HepG2 (cell line): ENCODE results near the gene ZBTB7B. TPM values are rescaled to one million over a fixed set of nuclear protein-coding genes. Genes with fewer than 3 reads are reported as not detected.

Experiments used
- BORCS8-MEF2B ChIP-seq: sonication (generic); formaldehyde crosslinking; IDR thresholded peaks from 2 replicates; pipeline ENCODE4 v1.8.0; 2022; ENCODE audit warnings: mild to moderate bottlenecking, missing genetic modification reagents
- CEBPG ChIP-seq: IDR thresholded peaks from 2 replicates; pipeline ENCODE4 v1.6.1; 2016
- GATAD1 ChIP-seq: IDR thresholded peaks from 2 replicates; pipeline ENCODE4 v1.6.1; 2016; ENCODE audit warnings: missing genetic modification reagents, missing compliant biosample characterization
- IKZF1 ChIP-seq: fragments of 450-650 bp; IDR thresholded peaks from 2 replicates; pipeline ENCODE4 v1.7.1; 2016
- IKZF5 ChIP-seq: IDR thresholded peaks from 2 replicates; pipeline ENCODE4 v1.6.1; 2018; ENCODE audit warnings: missing genetic modification reagents, mild to moderate bottlenecking, missing compliant biosample characterization
- KAT8 ChIP-seq: IDR thresholded peaks from 2 replicates; pipeline ENCODE4 v1.6.1; 2016; ENCODE audit warnings: missing genetic modification reagents, missing compliant biosample characterization
- KLF11 ChIP-seq: IDR thresholded peaks from 2 replicates; pipeline ENCODE4 v1.6.1; 2016; ENCODE audit warnings: missing compliant biosample characterization
- LCORL ChIP-seq, 2 experiments: fragments of 450-650 bp in 1 of 2; sonication (generic) in 1 of 2; formaldehyde crosslinking in 1 of 2; IDR thresholded peaks; 2 replicates each; pipeline versions ENCODE4 v1.5.0 to v1.6.1; 2017 to 2020; ENCODE audit warnings: antibody characterized with exemption in 1 of 2, missing genetic modification reagents in 1 of 2
- MEIS2 ChIP-seq: sonication (generic); formaldehyde crosslinking; IDR thresholded peaks from 2 replicates; pipeline ENCODE4 v1.9.0; 2021; ENCODE audit warnings: mild to moderate bottlenecking, missing genetic modification reagents
- PCBP1 ChIP-seq: fragments of 200-400 bp; formaldehyde crosslinking; IDR thresholded peaks from 2 replicates; pipeline ENCODE4 v1.6.1; 2017; ENCODE audit warnings: mild to moderate bottlenecking, low read depth, low read length, borderline replicate concordance
- PCBP2 ChIP-seq: fragments of 200-400 bp; formaldehyde crosslinking; optimal IDR thresholded peaks from 2 replicates; pipeline ENCODE3; 2018; ENCODE audit warnings: low read length, low read depth; ENCODE audit not compliant: poor library complexity, severe bottlenecking
- RAD21 ChIP-seq: fragments of 450-650 bp; formaldehyde crosslinking; IDR thresholded peaks from 2 replicates; pipeline ENCODE4 v1.5.0; 2020; ENCODE audit warnings: mild to moderate bottlenecking
- SCMH1 ChIP-seq: sonication (generic); formaldehyde crosslinking; IDR thresholded peaks from 2 replicates; pipeline ENCODE4 v1.9.0; 2021; ENCODE audit warnings: missing genetic modification reagents, mild to moderate bottlenecking, borderline replicate concordance
- SKI ChIP-seq: fragments of 450-650 bp; IDR thresholded peaks from one replicate; pipeline ENCODE4 v1.6.1; 2018; ENCODE audit warnings: mild to moderate bottlenecking; ENCODE audit not compliant: partially characterized antibody
- SP5 ChIP-seq: IDR thresholded peaks from 2 replicates; pipeline ENCODE4 v1.6.1; 2016; ENCODE audit warnings: low read depth, borderline replicate concordance
- ZNF205 ChIP-seq: IDR thresholded peaks from 2 replicates; pipeline ENCODE4 v1.6.1; 2018; ENCODE audit warnings: missing biosample characterization, missing genetic modification reagents
- ZNF235 ChIP-seq: sonication (generic); formaldehyde crosslinking; IDR thresholded peaks from 2 replicates; pipeline ENCODE4 v1.8.1; 2023; ENCODE audit warnings: mild to moderate bottlenecking, missing genetic modification reagents, borderline replicate concordance
- ZNF264 ChIP-seq: sonication (generic); formaldehyde crosslinking; IDR thresholded peaks from 2 replicates; pipeline ENCODE4 v1.4.0; 2020; ENCODE audit warnings: missing genetic modification reagents
- ZNF503 ChIP-seq: sonication (generic); formaldehyde crosslinking; IDR thresholded peaks from 2 replicates; pipeline ENCODE4 v1.4.0; 2020; ENCODE audit warnings: missing genetic modification reagents
- ZNF646 ChIP-seq: sonication (generic); formaldehyde crosslinking; IDR thresholded peaks from 2 replicates; pipeline ENCODE4 v1.9.0; 2021; ENCODE audit warnings: mild to moderate bottlenecking, missing genetic modification reagents
- ZNF670 ChIP-seq: sonication (generic); formaldehyde crosslinking; IDR thresholded peaks from 2 replicates; pipeline ENCODE4 v1.8.0; 2022; ENCODE audit warnings: mild to moderate bottlenecking, missing genetic modification reagents, borderline replicate concordance
- ZNF746 ChIP-seq: sonication (generic); formaldehyde crosslinking; IDR thresholded peaks from 2 replicates; pipeline ENCODE4 v1.8.0; 2022; ENCODE audit warnings: mild to moderate bottlenecking, missing genetic modification reagents
- polyA plus RNA-seq, 8 experiments: library from polyadenylated mRNA; depleted of rRNA in 3 of 8; stranded (reverse) in 7 of 8; unstranded in 1 of 8; fragments of >200 nt; fragmentation: Illumina TruSeq in 4 of 8; extraction: Trizol in 4 of 8; gene quantifications; 2 replicates each; pipeline versions ENCODE4 v1.2.1 to v1.2.3, GENCODE V29; 2011 to 2016; ENCODE audit warnings: low read depth in 4 of 8, missing spikeins in 1 of 8, mixed read lengths in 1 of 8; ENCODE audit not compliant: insufficient read depth in 1 of 8
- total RNA-seq, 5 experiments: library from RNA; depleted of rRNA; stranded (reverse); fragments of >200 nt; fragmentation: Illumina TruSeq; extraction: Trizol; gene quantifications; 2 replicates each; pipeline ENCODE4 v1.2.3, GENCODE V29; 2016; ENCODE audit warnings: low read depth in 1 of 5

The ZBTB7B gene
- total and polyA plus RNA-seq, 2 of the 13 experiments (the other 11 are each of a cell fraction or from before 2014, with no cell fraction given): 15.5 to 17.5 TPM

- TF ChIP-seq PCBP2 (no peak), IKZF1 (no peak), PCBP1 (no peak), ZNF235 (CRISPR knock-in tag) (no peak), ZNF205 (CRISPR knock-in tag) (peak; percentile 37; the same call in 1 of the 2 replicates), ZNF646 (CRISPR knock-in tag) (no peak), GATAD1 (CRISPR knock-in tag) (peak; percentile 64), ZNF670 (CRISPR knock-in tag) (no peak), KAT8 (CRISPR knock-in tag) (peak; percentile 61; the same call in 1 of the 2 replicates), LCORL (IDR thresholded peaks at IDR 0.05) (no peak), LCORL (CRISPR knock-in tag; IDR thresholded peaks at IDR 0.05) (no peak), RAD21 (0 out of 2 replicates have a peak, but pooled peaks have one; percentile 13), MEIS2 (no peak), ZNF264 (CRISPR knock-in tag) (0 out of 2 replicates have a peak, but pooled peaks have one; percentile 8), IKZF5 (CRISPR knock-in tag) (0 out of 2 replicates have a peak, but pooled peaks have one; percentile 42), SCMH1 (no peak), ZNF503 (CRISPR knock-in tag) (no peak), CEBPG (CRISPR knock-in tag) (no peak), SP5 (peak; percentile 20; the same call in 1 of the 2 replicates), ZNF746 (no peak), BORCS8-MEF2B (CRISPR knock-in tag) (no peak), KLF11 (CRISPR knock-in tag) (0 out of 2 replicates have a peak, but pooled peaks have one; percentile 26), SKI (no peak)
Measured at GRCh38 chr1:154955718-154956543, 46.7 kb upstream of the ZBTB7B start, which contains the start of gene PBXIP1 (continued).
